ENCODE measurements around the gene ZNF253. TPM values are rescaled to one million over a fixed set of nuclear protein-coding genes. Genes with fewer than 3 reads are reported as not detected.
"Not testable (repeated sequence)": the region's sequence is repeated elsewhere in the genome, so short reads cannot be mapped to it uniquely, and the experiment has no call there.

Gene ZNF253
- total RNA-seq, 6 experiments from 2014 or later, result 2.9 to 4.4 (median 3.5) TPM

DNA sequence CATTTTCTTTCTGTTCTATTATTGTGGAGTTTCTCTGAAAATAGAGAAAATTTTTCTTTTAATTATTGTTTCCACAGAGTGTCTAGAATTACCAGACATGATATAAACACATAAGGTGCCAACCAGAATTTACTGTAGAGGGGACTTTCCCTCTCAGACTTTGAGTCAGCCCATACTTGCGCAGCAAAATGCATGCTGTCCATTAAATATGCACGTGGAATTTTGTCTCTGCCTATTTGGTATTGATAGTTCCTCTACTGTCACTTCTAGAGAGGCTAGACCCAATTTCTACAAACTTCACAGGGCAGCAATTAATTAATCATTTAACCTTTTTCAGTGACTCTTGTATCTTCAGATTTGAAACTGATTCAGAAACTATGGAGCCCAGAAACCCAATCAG lies 44.0 kb downstream of the ZNF253 start:
- peaks cover 84% of the 10 kb centered on the region for H3K36me3 Mint-ChIP-seq (ENCODE audit: low read depth)
- no peaks in the 10 kb centered on the region; the same call in none of the 2 replicates for H3K27me3 Mint-ChIP-seq (ENCODE audit: insufficient read depth)
- H3K4me3 Mint-ChIP-seq, result no peak overlapping the region
- H3K27ac Mint-ChIP-seq, result no peak overlapping the region
- H3K9me3 Mint-ChIP-seq, result peaks cover 53% of the 10 kb centered on the region
- no peak for DNase-seq
- H3K4me1 Mint-ChIP-seq (ENCODE audit: low read depth), result no peaks in the 10 kb centered on the region; the same call in 1 of the 2 replicates
- TF ChIP-seq, protein P1, sequence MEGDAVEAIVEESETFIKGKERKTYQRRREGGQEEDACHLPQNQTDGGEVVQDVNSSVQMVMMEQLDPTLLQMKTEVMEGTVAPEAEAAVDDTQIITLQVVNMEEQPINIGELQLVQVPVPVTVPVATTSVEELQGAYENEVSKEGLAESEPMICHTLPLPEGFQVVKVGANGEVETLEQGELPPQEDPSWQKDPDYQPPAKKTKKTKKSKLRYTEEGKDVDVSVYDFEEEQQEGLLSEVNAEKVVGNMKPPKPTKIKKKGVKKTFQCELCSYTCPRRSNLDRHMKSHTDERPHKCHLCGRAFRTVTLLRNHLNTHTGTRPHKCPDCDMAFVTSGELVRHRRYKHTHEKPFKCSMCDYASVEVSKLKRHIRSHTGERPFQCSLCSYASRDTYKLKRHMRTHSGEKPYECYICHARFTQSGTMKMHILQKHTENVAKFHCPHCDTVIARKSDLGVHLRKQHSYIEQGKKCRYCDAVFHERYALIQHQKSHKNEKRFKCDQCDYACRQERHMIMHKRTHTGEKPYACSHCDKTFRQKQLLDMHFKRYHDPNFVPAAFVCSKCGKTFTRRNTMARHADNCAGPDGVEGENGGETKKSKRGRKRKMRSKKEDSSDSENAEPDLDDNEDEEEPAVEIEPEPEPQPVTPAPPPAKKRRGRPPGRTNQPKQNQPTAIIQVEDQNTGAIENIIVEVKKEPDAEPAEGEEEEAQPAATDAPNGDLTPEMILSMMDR (IDR thresholded peaks at IDR 0.05), result no peak

- Mint-ChIP-seq H3K4me1 (ENCODE audit: low read depth) (no peaks in the 10 kb centered on the region; the same call in 1 of the 2 replicates), H3K4me3 (no peak overlapping the region), H3K27ac (no peak overlapping the region), H3K27me3 (ENCODE audit: insufficient read depth) (no peaks in the 10 kb centered on the region; the same call in 1 of the 2 replicates), H3K36me3 (ENCODE audit: low read depth) (peaks cover 84% of the 10 kb centered on the region), H3K9me3 (peaks cover 42% of the 10 kb centered on the region)
- peak; percentile 0 for DNase-seq
- TF ChIP-seq, protein P1 (IDR thresholded peaks at IDR 0.05), result no peak
These were observed 45.5 kb downstream of the ZNF253 start for GRCh38 chr19:19911150-19911549.

DNA sequence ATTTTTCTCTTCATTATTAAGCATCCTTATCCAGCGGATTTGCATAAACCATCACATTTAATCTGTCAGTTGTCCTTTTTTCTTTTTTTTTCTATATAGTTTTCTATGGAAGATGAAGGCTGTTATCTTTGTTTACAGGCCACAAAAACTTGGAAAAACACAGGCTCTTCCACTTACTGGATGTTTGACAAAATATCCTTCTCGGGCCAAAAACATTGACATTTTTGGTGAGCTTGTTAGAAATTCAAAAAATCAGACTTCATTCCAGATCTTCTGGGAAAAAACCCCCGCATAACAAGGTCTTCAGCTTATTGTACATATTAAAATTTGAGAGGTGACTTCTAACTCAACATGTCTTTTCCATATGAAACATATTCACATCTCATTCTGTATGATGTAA lies 48.9 kb downstream of the ZNF253 start:
- DNase-seq, result no peak
- TF ChIP-seq, protein P1 (IDR thresholded peaks at IDR 0.05), result no peak
- H3K4me1 Mint-ChIP-seq (ENCODE audit: low read depth), result no peaks in the 10 kb centered on the region; the same call in 1 of the 2 replicates
- H3K27ac Mint-ChIP-seq, result no peak overlapping the region
- peaks cover 25% of the 10 kb centered on the region for H3K9me3 Mint-ChIP-seq
- no peak overlapping the region for H3K4me3 Mint-ChIP-seq
- no peaks in the 10 kb centered on the region; the same call in none of the 2 replicates for H3K27me3 Mint-ChIP-seq (ENCODE audit: insufficient read depth)
- H3K36me3 Mint-ChIP-seq (ENCODE audit: low read depth), result peaks cover 88% of the 10 kb centered on the region

- H3K36me3 Mint-ChIP-seq (ENCODE audit: low read depth), result peaks cover 79% of the 10 kb centered on the region
- not testable (repeated sequence) for H3K4me1 Mint-ChIP-seq (ENCODE audit: low read depth)
These were observed 64.7 kb downstream of the ZNF253 start for GRCh38 chr19:19930417-19930816.

GRCh38 chr19:19933432-19934314 lies 68.0 kb downstream of the ZNF253 start:
- H3K27ac Mint-ChIP-seq; H3K27me3 Mint-ChIP-seq (ENCODE audit: insufficient read depth); H3K4me1 Mint-ChIP-seq (ENCODE audit: low read depth); H3K4me3 Mint-ChIP-seq; DNase-seq: not testable (repeated sequence)
- H3K9me3 Mint-ChIP-seq, result peaks cover 79% of the 10 kb centered on the region
- H3K36me3 Mint-ChIP-seq (ENCODE audit: low read depth), result peaks cover 60% of the 10 kb centered on the region

More at GRCh38 chr19:19930417-19930816, 64.7 kb downstream of the ZNF253 start:
- TF ChIP-seq, protein P1 (IDR thresholded peaks at IDR 0.05), result peak; percentile 21; the same call in 1 of the 2 replicates
- peaks cover 76% of the 10 kb centered on the region for H3K9me3 Mint-ChIP-seq
- DNase-seq; H3K27me3 Mint-ChIP-seq (ENCODE audit: insufficient read depth); H3K4me3 Mint-ChIP-seq; H3K27ac Mint-ChIP-seq: not testable (repeated sequence)

DNA sequence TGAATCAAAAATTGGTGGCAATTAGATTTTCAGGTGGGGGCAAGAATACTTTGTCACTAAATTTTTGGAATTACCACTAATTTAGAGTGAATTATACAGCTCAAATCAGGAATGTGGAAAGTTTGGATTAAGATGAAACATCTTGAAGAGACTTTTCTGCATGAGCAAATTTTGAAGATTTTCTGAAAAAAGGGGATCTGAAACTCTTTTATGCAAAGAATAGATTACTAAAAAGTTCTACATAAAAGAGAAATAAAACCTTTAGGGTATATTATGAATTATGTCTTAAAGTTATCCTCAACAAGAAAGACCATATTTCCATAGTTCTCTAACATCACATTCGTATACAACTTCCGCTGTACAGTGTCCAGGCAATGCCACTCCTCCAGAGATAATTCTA lies 71.7 kb downstream of the ZNF253 start:
- peaks cover 43% of the 10 kb centered on the region for H3K36me3 Mint-ChIP-seq (ENCODE audit: low read depth)
- no peak for DNase-seq
- no peak overlapping the region for H3K27ac Mint-ChIP-seq
- TF ChIP-seq, protein P1 (IDR thresholded peaks at IDR 0.05), result no peak
- peaks cover 85% of the 10 kb centered on the region for H3K9me3 Mint-ChIP-seq
- no peak overlapping the region for H3K4me3 Mint-ChIP-seq
- no peaks in the 10 kb centered on the region for H3K4me1 Mint-ChIP-seq (ENCODE audit: low read depth)
- H3K27me3 Mint-ChIP-seq (ENCODE audit: insufficient read depth), result no peaks in the 10 kb centered on the region
